Cardiac septum (tissue), 1 donor: Measurements from ENCODE around the gene WWC2. TPM values are rescaled to one million over a fixed set of nuclear protein-coding genes. Genes with fewer than 3 reads are reported as not detected.
"Not testable (repeated sequence)": the region's sequence is repeated elsewhere in the genome, so short reads cannot be mapped to it uniquely, and the experiment has no call there.

Experiments
- DNase-seq: peaks from one replicate; pipeline ENCODE4 v3.0.0-alpha.2; 2020; ENCODE audit warnings: low spot score
- intact Hi-C: fragments of 100-400 bp; cut with DNase I; formaldehyde crosslinking; loops from one replicate; pipeline ENCODE4 v1.14.0; 2022
- total RNA-seq: library from RNA; stranded (reverse); fragmentation: NEBNext Ultra II Directional; extraction: Animal tissue kit (Norgen Biotek cat#: 25700); gene quantifications from one replicate; pipeline ENCODE4 v1.2.1, GENCODE V29; 2021
- donor health status: DM: no; HTN: no; CAD: no.

Gene WWC2
- total RNA-seq, 1 donor from 2014 or later: 38.3 TPM

DNA sequence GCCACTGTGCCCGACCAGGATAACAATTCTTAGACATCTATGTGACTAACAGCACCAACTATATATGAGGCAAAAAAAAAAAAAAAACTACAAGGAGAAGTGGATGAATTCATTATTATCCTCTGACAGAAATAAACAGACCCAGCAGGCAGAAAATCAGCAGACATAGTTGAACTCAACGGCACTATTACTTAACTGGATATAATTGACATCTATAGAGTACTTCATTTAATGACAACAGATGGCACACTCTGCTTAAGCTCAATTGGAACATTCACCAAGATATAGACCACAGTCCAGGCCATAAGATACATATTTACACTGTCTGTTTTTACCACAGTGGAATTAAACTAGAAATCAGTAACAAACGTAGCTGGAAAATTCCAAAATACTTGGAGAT, 207.8 kb downstream of the WWC2 start:
- intact Hi-C loops: no loop called here

DNA sequence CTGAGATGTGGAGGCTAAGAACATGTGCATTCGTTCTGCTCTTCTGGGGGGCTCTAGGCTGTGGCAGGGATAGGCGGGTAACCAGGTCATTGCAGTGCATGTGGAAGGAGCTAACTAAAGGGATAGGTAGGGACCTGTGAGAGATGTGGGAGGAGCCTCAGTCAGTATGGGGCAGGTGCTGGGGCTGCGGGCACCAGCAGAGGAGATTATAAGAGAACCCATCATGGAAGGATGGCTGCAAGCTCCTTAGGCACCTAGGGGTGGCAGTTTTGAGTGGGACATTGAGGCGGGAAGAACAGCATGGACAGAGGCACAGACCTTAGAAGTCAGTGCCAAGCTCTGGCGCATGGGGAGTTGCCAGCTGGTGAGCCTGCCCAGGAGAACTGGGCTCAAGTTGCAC, 213.8 kb downstream of the WWC2 start:
- intact Hi-C loops: no loop called here
- no peak for DNase-seq

More for the DNA sequence above, 207.8 kb downstream of the WWC2 start:
- no peak for DNase-seq

DNA sequence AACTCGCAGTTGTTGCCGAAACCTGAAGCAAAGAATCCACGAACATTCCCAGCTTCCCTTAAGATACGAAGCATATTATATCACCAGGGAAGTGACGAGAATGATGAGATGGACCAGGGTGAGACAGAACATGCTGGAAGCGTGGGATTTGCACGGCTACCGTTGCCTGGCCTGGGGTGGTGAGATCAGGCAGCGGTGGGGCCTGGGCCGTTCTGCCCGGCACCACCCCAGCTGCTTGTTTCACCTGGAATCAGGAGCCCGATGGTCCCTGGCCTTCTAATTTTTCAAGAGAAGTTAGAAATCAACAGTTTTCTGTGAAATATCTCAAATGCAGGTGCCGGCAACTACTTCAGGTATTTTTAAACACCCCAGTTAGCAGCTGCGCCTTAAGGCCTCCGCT, 215.3 kb downstream of the WWC2 start:
- DNase-seq: no peak
- intact Hi-C loops: no loop called here

DNA sequence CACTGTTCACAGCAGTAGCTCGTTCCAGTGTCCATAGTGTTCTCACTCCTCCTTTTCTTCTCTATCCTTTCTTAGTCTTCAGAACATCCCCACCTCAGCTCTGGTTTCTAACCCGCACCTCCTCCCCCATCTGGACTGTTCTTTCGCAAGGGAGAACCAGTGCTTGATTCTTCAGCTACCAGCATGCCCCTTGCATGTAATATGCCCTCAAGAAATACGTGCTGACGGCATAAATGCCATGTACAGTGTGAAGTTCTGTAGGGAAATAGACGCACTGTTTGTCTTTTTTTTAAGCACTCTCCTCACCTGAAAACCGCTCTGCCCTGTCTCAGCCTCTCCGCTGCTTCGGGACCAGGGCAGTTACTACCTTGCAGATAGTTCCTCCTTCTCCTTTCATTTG, 215.7 kb downstream of the WWC2 start:
- intact Hi-C loops: no loop called here
- no peak for DNase-seq

DNA sequence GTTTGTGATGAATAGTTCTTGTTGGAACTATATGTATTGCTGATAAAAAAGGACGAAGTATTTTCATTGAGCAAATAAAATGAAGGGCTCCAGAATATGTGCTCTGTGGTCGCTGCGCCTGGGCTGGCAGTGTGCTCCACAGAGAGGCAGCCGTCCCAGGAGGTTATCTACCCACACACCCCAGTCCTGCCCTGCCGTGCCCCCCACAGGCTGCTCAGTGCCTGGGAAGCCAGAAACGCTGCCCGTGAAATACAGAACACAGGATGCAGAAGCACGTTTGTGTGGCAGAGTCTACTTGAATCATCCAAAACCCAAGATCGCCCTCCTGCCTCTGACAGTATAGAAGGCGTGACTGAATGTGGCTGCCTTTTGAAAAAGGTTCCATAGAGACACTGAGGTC, 219.6 kb downstream of the WWC2 start:
- intact Hi-C loops: no loop called here
- no peak for DNase-seq

DNA sequence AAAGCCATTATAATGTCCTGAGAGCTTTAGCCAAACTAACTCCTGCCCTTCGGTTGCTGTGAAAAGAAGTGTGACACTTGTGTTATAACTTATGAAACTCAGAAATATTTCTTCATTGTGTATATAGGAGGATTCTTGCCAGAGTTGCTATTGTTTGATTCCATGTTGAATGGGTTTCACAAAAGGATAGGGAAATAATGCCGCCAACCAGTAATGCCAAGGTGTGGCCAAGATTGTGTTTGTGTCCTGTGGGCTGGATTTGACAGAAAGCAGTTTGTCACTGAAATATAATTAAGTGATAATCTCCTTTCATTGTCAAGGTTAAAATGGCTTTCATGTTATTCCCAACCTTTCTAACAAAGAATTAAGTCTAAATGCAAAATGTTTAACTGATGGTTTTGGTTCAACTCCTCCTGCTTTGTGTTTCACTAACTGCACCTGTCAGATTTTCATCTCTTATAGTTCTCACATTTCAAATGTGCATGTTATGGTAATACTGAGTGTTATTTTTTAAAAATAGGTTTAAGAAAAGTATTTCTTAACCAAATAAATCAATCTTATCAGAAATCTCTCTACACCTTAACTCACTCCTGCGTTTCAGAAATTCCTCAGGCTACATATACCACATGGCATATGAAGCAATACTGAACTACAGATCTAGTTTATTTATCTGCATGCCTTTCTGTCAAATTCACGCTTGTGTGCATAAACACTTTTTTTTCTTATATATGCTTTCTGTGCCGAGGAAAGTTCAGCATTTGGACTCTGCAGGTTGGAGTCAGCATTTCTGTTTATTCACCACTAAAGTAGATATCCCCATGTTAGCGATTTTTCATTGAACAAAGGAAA, 221.4 kb downstream of the WWC2 start, which contains the start of gene CLDN22:
CLDN22 (minus strand) TSS at position 66 of the 849 bp plus-strand sequence; CDS start at position 8, 58 bp downstream.
- DNase-seq: no peak
- intact Hi-C loops: no loop called here

DNA sequence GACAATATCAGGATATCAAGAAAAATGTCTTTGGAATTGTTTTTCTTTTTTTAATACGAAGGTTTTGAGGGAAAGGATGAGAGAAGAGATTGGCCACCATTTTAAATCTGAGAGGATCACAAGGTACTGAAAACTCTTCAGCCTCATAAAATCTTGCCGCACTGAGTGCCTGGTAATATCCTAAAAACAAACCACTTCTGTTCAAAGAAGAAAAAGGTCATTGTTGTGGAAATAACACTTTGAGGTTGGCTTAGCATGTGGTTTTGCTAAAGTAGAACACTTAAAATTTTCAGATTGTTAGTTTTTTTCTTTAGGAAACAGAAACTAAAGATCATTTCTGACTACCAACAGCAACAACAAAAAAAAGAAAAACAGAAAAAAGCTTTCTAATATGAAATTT, 222.0 kb downstream of the WWC2 start:
- intact Hi-C loops: no loop called here
- no peak for DNase-seq

DNA sequence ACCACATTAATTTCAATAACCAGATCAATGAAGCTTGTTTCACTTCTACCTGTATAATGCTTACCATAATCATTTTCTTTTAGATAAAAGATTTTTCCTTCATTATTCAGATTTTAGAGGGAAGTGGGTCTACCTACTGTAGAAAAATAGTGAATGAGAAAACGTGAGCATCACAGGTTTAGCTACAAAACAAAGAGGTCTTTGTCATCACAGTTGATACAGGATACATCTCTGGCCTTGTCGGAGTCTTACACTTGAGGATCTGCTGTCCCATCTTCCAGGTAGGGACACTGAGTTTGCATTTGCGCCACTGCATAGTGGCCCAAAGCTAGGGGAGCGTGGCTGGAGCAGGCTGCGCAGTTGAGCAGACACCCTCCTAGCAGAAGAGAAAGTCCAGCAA, 222.5 kb downstream of the WWC2 start:
- intact Hi-C loops: no loop called here
- no peak for DNase-seq

DNA sequence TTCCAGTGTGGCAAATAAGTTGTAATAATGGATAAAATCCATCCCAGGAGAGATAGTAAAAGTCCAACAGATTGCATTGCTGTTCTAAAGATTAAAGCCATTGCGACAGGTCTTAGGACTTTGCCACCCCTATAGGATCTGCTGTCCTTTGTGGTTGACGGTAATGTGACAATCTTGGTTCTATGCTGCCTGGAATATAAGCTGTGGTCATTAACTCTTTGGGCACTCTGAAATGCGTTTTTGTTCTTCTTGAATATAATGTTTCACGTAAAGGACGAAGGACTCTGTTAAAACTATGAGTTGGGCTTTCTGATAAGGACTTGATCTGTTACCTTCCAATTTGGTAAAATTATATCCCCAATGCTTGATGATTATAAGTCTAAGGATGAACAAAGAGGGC, 223.3 kb downstream of the WWC2 start, which contains the start of gene CLDN24:
CLDN24 (minus strand) TSS at position 101 of the 400 bp plus-strand sequence; CDS start at position 101, 0 bp downstream.
- no peak for DNase-seq
- intact Hi-C loops: no loop called here

DNA sequence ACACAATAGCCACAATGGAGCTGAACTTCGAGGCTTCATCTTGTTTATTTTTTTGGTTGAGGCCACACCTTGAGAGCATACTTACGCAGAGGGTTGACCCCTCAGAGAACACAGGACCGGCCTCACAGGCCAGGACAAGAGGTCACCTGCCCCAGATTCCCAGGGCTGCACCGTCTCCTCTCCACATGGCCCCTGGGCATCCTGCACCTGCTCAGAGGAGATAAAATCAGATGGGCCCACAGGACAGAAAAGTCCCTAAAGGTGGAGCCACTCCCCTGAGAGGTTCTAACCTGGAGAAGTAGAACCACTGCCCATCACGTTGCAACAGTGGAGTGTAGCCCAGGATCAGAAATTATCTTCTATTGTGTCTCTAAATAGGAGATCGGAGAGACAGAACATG, 224.2 kb downstream of the WWC2 start:
- intact Hi-C loops: no loop called here
- no peak for DNase-seq

DNA sequence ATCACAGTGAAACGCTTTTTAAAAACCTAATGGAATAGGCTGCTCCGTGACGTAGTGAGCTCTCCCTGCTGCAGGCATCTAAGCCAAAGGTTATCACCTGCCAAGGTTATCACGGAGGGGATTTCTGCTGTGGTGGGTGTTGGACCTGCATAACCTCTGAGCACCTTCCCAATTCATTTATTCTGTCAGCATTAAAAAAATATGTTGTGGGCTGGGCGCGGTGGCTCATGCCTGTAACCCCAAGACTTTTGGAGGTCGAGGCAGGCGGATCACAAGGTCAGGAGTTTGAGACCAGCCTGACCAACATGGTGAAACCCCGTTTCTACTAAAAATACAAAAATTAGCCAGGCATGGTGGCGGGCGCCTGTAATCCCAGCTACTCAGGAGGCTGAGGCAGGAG, 225.0 kb downstream of the WWC2 start:
- intact Hi-C loops: not testable (repeated sequence)

DNA sequence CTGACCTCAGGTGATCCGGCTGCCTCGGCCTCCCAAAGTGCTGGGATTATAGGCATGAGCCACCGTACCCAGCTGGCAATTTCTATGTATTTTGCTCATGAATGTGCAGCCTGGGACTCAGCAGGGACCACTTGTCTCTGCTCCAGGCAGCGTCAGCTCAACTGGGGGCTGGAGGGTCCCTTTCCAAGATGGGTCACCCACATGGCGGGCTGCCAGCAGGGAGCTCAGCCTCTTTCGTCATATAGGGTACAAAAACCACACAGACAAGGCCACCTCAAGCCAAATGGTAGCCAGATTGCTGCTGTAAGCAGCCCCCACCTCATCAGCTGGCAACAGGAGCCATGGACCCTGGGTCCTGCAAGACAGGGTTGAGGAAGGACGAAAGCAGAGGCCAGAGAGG, 225.6 kb downstream of the WWC2 start:
- intact Hi-C loops: no loop called here
- peak; percentile 71 for DNase-seq

More for the DNA sequence above, 225.0 kb downstream of the WWC2 start:
- not testable (repeated sequence) for DNase-seq

DNA sequence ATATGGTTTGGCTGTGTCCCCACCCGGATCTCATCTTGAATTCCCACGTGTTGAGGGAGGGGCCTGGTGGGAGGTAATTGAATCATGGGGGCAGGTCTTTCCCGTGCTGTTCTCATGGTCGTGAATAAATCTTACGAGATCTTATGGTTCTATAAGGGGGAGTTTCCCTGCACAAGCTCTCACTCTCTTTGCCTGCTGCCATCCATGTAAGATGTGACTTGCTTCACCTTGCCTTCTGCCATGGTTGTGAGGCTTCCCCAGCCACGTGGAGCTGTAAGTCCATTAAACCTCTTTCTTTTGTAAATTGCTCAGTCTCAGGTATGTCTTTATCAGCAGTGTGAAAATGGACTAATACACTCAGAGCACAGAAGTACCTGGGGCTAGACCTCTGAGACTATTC, 227.3 kb downstream of the WWC2 start:
- peak; percentile 54 for DNase-seq
- intact Hi-C loops: not testable (repeated sequence)

DNA sequence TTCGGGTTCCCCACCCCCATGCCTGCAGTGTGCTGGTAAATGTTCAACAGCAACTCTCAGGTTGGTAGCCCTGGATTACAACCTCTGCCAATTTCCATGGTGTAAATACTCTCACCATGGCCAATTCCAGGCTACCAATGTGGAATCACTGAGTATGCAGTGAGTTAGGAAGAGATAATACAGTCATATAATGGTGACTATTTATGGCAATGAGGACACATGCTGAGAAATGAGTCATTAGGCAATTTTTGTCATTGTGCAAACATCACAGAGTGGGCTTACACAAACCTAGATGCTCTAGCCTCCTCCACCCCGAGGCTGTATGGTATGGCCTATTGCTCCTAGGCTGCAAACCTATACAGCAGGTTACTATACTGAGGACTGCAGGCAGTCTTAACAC, 227.8 kb downstream of the WWC2 start:
- intact Hi-C loops: no loop called here
- no peak for DNase-seq

DNA sequence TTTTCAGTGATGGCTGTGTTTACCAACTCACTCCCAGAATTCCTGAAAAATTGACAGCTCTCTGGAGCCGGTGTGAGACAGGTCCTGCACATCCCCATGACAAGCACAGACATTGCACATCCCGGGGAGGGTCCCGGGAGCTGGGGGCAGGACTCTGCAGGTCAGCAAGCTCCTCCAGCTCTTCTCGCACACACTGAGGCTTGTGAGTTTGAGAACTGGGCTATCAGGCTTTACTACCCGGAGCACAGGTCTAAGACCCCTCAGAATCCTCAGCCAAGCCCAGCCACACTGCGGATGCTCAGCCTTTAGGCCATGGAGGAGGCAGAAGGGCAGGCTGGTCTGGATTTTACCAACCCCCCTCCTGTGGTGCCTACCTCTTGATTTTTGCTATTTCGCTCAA, 228.8 kb downstream of the WWC2 start:
- DNase-seq: peak; percentile 36
- intact Hi-C loops: no loop called here

DNA sequence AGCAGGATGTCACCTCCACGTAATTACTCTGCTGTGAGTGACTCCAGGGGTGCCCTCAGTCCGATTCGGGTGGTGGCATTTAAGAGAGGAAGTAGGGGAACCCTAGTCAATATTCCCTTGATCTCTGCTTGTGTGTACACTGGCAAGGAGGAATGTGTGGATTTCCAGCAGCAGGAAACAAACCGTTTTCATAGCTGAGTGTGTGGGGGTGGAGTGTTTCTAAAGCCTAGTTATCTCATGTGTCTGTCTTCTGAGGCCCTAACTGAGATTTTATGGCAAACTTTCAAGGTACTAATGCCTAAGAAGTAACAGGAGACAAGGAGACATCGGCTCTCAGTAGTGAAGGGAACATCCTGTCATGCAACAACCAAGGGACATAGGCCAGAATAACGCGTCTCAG, 229.8 kb downstream of the WWC2 start:
- intact Hi-C loops: no loop called here
- peak; percentile 69 for DNase-seq

DNA sequence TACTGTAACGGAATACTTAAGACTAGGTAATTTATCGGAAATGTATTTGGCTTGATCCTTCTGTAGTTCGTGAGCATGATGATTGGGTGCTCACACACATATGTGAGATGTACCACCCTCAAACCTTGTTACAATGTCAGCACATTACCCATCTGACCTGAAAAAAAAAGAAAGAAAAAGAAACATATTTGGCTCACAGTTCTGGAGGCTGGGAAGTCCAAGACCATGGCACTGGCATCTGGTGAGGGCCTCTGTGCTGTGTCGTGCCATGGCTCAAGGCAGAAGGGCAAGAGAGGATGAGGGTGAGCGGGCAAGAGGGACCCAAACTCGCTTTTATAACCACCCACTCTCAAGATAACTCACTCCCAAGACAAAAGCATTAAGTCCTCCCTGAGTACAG, 230.2 kb downstream of the WWC2 start:
- intact Hi-C loops: no loop called here
- no peak for DNase-seq

DNA sequence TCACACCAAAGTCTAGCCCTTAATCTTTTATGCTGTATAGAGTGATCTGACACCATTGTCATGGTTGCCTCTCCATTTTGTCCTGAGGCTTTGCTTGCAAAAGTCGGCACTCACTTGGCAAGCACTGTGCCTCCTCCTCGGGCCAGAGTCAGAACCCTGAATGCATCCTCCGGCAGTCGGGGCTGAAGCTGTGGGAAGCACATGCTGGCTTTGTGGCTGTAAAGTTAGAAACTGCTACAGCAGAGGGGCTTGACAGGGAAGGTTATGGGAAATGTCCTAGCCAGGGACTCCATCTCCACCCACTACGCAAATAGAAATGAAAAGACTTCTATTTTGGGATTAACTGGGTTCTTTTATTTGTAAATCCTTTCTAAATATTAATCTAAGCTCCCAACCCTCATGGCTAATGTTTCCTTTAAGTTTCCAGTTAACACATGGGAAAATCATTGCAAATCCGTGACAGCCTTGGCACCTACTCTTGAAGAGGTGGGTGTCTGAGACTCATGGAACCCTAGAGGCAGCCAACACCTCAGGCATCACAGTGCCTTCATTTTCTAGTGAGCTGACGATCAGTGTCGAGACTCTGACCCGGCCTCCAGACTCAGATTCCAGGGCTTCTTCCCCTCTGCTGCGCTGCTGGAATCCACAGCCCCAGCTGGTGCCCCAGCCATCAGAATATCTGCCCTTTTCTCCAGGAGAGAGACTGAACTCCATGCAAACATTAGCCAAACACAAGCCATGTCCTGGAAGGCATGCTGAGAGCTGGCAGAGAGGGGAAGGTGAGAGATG, 231.1 kb downstream of the WWC2 start:
- peak; percentile 60 for DNase-seq
- intact Hi-C loops: no loop called here

DNA sequence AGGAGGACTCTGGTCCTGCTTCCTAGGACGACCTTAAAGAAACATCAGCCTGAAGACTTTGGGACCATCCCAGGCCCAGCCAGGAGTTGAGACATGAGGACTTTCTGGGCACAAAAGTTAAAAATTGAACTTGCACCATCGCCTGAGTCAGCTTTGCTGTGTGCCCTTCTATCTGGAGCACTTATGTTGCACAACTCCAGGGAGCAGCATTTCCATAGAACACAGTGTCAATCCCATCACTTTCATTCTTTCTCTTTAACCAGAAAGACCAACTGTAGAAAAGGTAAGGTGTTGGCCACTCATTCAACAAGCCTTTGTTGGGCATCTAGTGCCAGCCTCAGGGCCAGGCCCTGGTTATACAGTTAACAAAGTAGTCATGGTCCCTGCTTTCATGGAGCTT, 231.8 kb downstream of the WWC2 start:
- DNase-seq: no peak
- intact Hi-C loops: no loop called here

DNA sequence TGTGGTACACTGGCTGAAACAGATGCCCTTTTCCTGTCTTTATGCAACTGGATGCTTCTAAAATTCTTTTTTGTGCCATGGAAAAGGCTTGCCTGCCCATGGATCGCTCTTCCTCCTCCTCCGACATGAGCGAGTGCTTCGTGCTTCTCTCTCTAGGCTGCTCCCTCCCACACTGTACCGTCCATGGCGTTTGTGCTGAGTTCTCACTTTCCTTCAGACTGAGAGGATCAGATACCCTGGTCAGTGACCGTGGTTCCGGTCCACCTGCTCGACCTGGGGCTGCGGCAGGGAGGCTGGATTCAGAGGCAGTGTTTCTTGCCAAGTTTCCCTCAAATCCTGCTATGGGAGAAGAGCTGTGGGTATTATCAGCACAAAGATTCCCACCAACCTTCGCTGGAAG, 233.4 kb downstream of the WWC2 start:
- DNase-seq: peak; percentile 50
- intact Hi-C loops: no loop called here

DNA sequence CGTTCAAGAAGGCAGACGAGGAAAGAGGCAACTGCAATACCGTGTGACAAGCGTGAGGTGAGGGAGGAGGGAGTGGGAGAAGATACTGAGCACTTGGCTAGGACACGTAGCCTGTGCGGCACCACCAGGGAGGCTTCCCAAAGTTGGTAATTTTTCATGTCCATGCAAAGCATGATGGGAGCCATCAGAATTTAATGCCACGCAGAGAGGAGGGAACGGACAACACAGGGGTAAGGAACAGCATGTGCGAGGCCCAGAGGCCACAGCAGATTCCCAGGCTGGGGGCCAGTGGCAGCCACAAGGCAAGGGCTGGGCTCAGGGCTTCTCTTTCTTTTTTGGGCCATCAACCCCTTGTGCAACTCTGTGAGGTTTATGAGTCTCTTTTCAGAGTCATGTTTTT, 234.1 kb downstream of the WWC2 start:
- no peak for DNase-seq
- intact Hi-C loops: no loop called here
